Thyroid gland (tissue), 4 donors: ENCODE measurements around the gene SMAD3. TPM values are rescaled to one million over a fixed set of nuclear protein-coding genes. Genes with fewer than 3 reads are reported as not detected.

Experiments used
- DNase-seq, 2 donors: peaks; one replicate each; pipeline ENCODE4 v3.0.0-alpha.2; 2019
- H3K27ac ChIP-seq, 3 donors: fragments of 200-600 bp; sonication (generic); 1 replicate in 2 of 3; 2 replicates in 1 of 3; pipeline ENCODE4 v1.5.1; 2016 to 2019; ENCODE audit warnings: mild to moderate bottlenecking in 1 of 3, moderate library complexity in 1 of 3
- H3K27me3 ChIP-seq: fragments of 200-600 bp; sonication (generic); one replicate; pipeline ENCODE4 v1.5.1; 2019
- H3K36me3 ChIP-seq, 2 donors: fragments of 200-600 bp; sonication (generic); one replicate each; pipeline ENCODE4 v1.5.1; 2016 to 2019
- H3K4me1 ChIP-seq, 2 donors: fragments of 200-600 bp; sonication (generic); one replicate each; pipeline ENCODE4 v1.5.1; 2017 to 2019
- H3K4me3 ChIP-seq, 3 donors: fragments of 200-600 bp; sonication (generic); replicated peaks in 1 of 3; 1 replicate in 2 of 3; 2 replicates in 1 of 3; pipeline ENCODE4 v1.5.1; 2016; ENCODE audit warnings: mild to moderate bottlenecking in 1 of 3
- H3K9me3 ChIP-seq: fragments of 200-600 bp; sonication (generic); one replicate; pipeline ENCODE4 v1.5.1; 2017
- CTCF ChIP-seq, 6 experiments: fragments of 200-600 bp in 3 of 6; fragments of 450-650 bp in 3 of 6; sonication (generic) in 3 of 6; IDR thresholded peaks; one replicate each; pipeline ENCODE4 v1.5.1; 2016 to 2019; ENCODE audit warnings: antibody characterized with exemption in 6 of 6, mild to moderate bottlenecking in 2 of 6, inconsistent platforms in 1 of 6, moderate library complexity in 1 of 6
- POLR2A ChIP-seq, 2 donors: fragments of 450-650 bp; IDR thresholded peaks; one replicate each; pipeline ENCODE4 v1.6.1; 2017; ENCODE audit warnings: antibody characterized with exemption in 2 of 2, mild to moderate bottlenecking in 2 of 2, moderate library complexity in 1 of 2
- WGBS, 2 donors: methylation state at CpG; one replicate each; pipeline ENCODE4 v1.1.5; 2017; 5-methylcytosine and 5-hydroxymethylcytosine counted together
- intact Hi-C: fragments of 100-400 bp; cut with DNase I; formaldehyde crosslinking; loops from one replicate; pipeline ENCODE4 v1.15.1; 2023
- total RNA-seq, 4 donors: library from RNA; depleted of rRNA; stranded (reverse); fragments of >200 nt; gene quantifications; one replicate each; pipeline ENCODE4 v1.2.3, GENCODE V29; 2016

The SMAD3 gene
- total RNA-seq, 4 donors from 2014 or later = 33.6 to 66.5 (median 47.3) TPM

DNA sequence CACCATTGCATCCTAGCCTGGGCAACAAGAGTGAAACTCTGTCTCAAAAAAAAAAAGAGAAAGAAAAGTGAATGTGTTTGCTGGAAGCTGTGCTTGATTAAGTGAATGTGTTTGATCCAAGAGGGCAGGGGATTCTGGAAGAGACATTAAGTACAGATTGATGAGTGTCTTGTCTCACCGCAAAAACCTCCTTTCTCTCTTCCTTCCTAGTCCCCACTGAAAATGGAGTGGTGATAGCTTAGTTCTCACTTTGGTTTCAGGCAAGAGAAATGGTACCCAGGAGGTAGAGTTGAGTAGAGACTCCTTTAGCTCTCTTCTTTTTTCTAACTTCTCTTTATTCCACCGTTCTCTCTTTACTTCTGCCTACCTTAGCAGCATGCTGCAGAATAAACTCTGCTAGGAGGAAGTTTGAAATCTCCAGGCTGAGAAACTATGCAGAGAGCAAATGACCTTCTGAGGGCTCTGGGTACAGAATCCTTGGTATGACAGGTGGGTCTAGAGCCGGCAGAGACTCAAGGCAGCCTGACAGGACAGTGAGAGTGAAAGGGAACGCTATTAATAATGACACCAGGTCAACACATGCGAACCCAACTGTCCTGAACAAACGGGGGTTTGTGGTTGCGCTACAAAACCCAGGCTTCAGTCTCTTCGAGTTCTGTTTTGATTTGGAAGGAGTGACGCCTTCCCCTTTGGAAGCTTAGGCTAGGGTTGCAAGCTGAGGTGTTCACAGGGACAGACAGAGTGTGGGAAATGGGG, 74.9 kb downstream of the SMAD3 start:
- WGBS, 2 donors = 63 to 72% methylated on average over 9 of the region's 9 CpGs
- DNase-seq = peak in 1 of 2 donors; percentile 2
- Histone ChIP-seq H3K4me1 (peaks cover 88 to 98% of the 10 kb centered on the region in 2 donors), H3K36me3 (no peaks in the 10 kb centered on the region), H3K4me3 (no peak overlapping the region), H3K27ac (peak overlapping the region in 2 of 3 donors; percentile 83 to 84), H3K9me3 (no peaks in the 10 kb centered on the region), H3K27me3 (no peaks in the 10 kb centered on the region)
- no peak for TF ChIP-seq CTCF (IDR thresholded peaks at IDR 0.05)
- TF ChIP-seq POLR2A (IDR thresholded peaks at IDR 0.05) = no peak
- intact Hi-C loops = no loop called here

GRCh38 chr15:67142092-67142766, 76.8 kb downstream of the SMAD3 start:
- no peaks in the 10 kb centered on the region for H3K9me3 ChIP-seq
- no peaks in the 10 kb centered on the region for H3K27me3 ChIP-seq
- no peaks in the 10 kb centered on the region for H3K36me3 ChIP-seq
- H3K4me1 ChIP-seq = peaks cover 86 to 99% of the 10 kb centered on the region in 2 donors
- WGBS, 2 donors = 74 to 77% methylated on average over 7 of the region's 7 CpGs
- TF ChIP-seq CTCF (IDR thresholded peaks at IDR 0.05) (no peak), POLR2A (IDR thresholded peaks at IDR 0.05) (no peak)
- H3K27ac ChIP-seq = peak overlapping the region in 2 of 3 donors; percentile 54 to 84
- peak in 1 of 2 donors; percentile 2 for DNase-seq
- no peak overlapping the region for H3K4me3 ChIP-seq
- intact Hi-C loops = no loop called here

DNA sequence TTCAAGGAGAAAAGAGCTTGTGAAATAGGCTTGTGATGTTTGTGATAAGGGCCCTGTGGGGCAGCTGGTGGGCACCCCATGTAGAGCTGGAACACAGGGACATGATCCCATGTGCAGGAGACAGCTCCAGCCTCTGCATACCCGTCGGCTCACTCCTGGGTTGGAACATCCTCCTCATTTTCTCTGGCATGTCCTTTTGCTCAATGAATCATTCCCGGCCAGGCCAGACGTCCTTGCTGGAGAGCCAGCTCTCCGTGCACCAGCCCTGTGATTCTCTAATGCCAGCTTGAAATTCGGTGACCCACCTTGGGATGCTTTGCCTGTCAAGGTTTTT, 77.3 kb downstream of the SMAD3 start:
- Histone ChIP-seq H3K4me1 (peaks cover 86 to 99% of the 10 kb centered on the region in 2 donors), H3K27ac (peak overlapping the region in 2 of 3 donors; percentile 54 to 84)
- DNase-seq = peak in 1 of 2 donors; percentile 5

GRCh38 chr15:67143646-67144045, 78.2 kb downstream of the SMAD3 start:
- no peak for TF ChIP-seq POLR2A (IDR thresholded peaks at IDR 0.05)
- no peak for TF ChIP-seq CTCF (IDR thresholded peaks at IDR 0.05)
- Histone ChIP-seq H3K27ac (peak overlapping the region in 1 of 3 donors; percentile 15), H3K4me3 (no peak overlapping the region), H3K4me1 (peaks cover 86 to 99% of the 10 kb centered on the region in 2 donors), H3K9me3 (no peaks in the 10 kb centered on the region), H3K27me3 (no peaks in the 10 kb centered on the region), H3K36me3 (no peaks in the 10 kb centered on the region)
- WGBS, 2 donors = 96 to 98% methylated on average over 6 of the region's 6 CpGs
- DNase-seq = peak in 1 of 2 donors; percentile 0
- intact Hi-C loops = no loop called here

More for the DNA sequence above, 77.3 kb downstream of the SMAD3 start:
- intact Hi-C loops = no loop called here
- Histone ChIP-seq H3K36me3 (no peaks in the 10 kb centered on the region), H3K9me3 (no peaks in the 10 kb centered on the region), H3K4me3 (no peak overlapping the region), H3K27me3 (no peaks in the 10 kb centered on the region)
- 64 to 74% methylated on average over 6 of the region's 6 CpGs for WGBS, 2 donors
- TF ChIP-seq POLR2A (IDR thresholded peaks at IDR 0.05) = no peak
- TF ChIP-seq CTCF (IDR thresholded peaks at IDR 0.05) = no peak
